Lower lobe of right lung (tissue), 2 donors: ENCODE measurements around the gene ISCU. TPM values are rescaled to one million over a fixed set of nuclear protein-coding genes. Genes with fewer than 3 reads are reported as not detected.

Experiments used
- ATAC-seq, 2 donors: fragments of 200-7000 bp; cut with Tn5 transposase; one replicate each; pipeline ENCODE4 v1.9.1; 2020 to 2022; ENCODE audit warnings: mild to moderate bottlenecking in 2 of 2, moderate library complexity in 2 of 2
- DNase-seq: peaks from one replicate; pipeline ENCODE4 v3.0.0-alpha.2; 2020
- H3K27ac ChIP-seq: fragments of 200-600 bp; one replicate; pipeline ENCODE4 v1.8.0; 2022
- H3K27me3 ChIP-seq: fragments of 200-600 bp; one replicate; pipeline ENCODE4 v1.8.0; 2022; ENCODE audit warnings: low read depth
- H3K36me3 ChIP-seq: fragments of 200-600 bp; one replicate; pipeline ENCODE4 v1.8.0; 2022; ENCODE audit warnings: mild to moderate bottlenecking
- H3K4me1 ChIP-seq: fragments of 200-600 bp; one replicate; pipeline ENCODE4 v1.8.0; 2022
- H3K4me3 ChIP-seq: fragments of 200-600 bp; one replicate; pipeline ENCODE4 v1.8.0; 2022; ENCODE audit warnings: mild to moderate bottlenecking
- H3K9me3 ChIP-seq: fragments of 200-600 bp; one replicate; pipeline ENCODE4 v1.8.0; 2022
- intact Hi-C: fragments of 100-400 bp; cut with DNase I; formaldehyde crosslinking; loops from one replicate; pipeline ENCODE4 v1.11.0; 2022
- total RNA-seq: library from RNA; stranded (reverse); fragmentation: NEBNext Ultra II Directional; extraction: Animal tissue kit (Norgen Biotek cat#: 25700); gene quantifications from one replicate; pipeline ENCODE4 v1.2.1, GENCODE V29; 2021
- TF ChIP-seq, protein P1 (sequence below): fragments of 200-600 bp; IDR thresholded peaks from one replicate; pipeline ENCODE4 v1.8.0; 2022; ENCODE audit warnings: antibody characterized with exemption, mild to moderate bottlenecking
- donor health status: DM: no; HTN: yes; CAD: no; lungs with severe emphysema.

Gene ISCU
- total RNA-seq, 1 donor from 2014 or later: 133 TPM

DNA sequence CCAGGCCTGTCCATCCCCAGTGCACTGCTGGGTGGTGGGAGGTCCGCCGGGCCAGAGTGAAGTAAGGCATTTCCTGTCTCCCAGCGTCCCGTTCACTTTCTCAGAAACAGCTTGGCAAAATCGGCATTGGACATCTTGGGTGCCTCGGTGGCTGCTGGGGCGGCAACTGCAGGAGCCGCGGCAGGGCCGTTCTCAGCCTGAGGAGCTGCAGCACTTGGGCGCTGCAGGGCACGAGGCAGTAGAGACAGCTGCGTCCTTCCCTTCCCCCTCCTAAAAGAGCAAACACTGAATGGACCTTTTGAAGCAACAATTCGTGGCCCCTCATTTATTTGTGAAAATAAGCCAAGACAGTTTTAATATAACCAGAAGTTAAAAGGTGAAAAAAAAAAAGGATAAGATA is 39.0 kb upstream of the ISCU start:
- TF ChIP-seq, protein P1, sequence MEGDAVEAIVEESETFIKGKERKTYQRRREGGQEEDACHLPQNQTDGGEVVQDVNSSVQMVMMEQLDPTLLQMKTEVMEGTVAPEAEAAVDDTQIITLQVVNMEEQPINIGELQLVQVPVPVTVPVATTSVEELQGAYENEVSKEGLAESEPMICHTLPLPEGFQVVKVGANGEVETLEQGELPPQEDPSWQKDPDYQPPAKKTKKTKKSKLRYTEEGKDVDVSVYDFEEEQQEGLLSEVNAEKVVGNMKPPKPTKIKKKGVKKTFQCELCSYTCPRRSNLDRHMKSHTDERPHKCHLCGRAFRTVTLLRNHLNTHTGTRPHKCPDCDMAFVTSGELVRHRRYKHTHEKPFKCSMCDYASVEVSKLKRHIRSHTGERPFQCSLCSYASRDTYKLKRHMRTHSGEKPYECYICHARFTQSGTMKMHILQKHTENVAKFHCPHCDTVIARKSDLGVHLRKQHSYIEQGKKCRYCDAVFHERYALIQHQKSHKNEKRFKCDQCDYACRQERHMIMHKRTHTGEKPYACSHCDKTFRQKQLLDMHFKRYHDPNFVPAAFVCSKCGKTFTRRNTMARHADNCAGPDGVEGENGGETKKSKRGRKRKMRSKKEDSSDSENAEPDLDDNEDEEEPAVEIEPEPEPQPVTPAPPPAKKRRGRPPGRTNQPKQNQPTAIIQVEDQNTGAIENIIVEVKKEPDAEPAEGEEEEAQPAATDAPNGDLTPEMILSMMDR: no peak
- Histone ChIP-seq H3K27ac (no peak overlapping the region), H3K27me3 (no peaks in the 10 kb centered on the region), H3K9me3 (no peaks in the 10 kb centered on the region), H3K4me3 (no peak overlapping the region), H3K4me1 (no peaks in the 10 kb centered on the region), H3K36me3 (peaks cover 100% of the 10 kb centered on the region)
- DNase-seq (no peak), ATAC-seq (no peak)
- intact Hi-C loops: no loop called here

DNA sequence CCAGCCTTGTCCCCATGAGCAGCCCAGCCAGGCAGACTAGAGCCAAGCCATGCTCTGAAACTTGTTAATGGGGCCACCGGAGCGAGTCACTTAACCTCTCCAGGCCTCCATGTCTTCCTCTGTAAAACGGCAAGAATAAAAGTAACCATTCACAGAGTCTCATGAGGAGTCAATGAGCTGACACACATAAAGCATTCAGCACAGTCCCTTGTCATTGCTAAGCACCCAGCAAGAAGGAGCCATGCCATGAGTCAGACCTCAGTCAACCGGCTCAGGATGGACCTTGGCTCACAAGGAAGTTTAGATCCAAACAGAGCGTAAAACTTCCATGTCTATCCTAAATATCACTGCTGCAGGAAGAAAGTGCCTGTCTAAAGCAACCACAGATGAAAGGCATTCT is 36.7 kb upstream of the ISCU start:
- Histone ChIP-seq H3K36me3 (peaks cover 100% of the 10 kb centered on the region), H3K4me1 (no peaks in the 10 kb centered on the region), H3K27ac (no peak overlapping the region), H3K4me3 (no peak overlapping the region), H3K9me3 (no peaks in the 10 kb centered on the region), H3K27me3 (no peaks in the 10 kb centered on the region)
- intact Hi-C loops: no loop called here
- TF ChIP-seq, protein P1: no peak
- ATAC-seq: no peak
- DNase-seq: no peak

DNA sequence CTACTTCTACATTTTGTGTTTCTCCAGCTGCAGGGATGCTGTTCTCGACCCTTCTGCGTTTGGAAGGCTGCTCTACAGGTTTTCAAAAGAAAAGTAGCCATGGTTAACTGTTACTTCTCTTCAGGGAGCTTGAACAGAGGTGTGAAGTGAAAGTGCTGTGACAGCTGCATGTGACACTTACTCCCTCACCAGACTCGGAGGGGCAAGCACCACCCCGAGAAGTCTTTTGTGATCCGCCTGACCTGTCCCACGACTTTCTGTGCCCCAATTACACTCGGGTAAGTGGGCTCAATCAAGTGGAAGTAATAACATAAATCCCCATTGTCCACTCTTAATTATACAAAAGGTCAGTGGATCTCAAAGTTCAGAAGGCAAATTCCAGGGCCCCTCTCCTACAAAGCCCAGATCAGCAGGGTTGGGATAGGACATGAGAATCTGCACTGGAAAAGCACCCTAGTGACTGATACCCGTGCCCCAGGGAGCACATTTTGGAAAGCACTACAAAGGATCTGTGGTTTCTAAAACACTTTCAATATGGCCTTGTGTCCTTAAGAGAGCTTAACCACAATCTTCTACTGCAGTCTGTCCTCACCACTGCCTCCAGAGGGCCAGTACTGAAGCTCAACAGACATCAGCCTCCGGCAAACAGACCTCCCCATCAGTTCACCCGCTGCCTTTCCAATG is 35.8 kb upstream of the ISCU start:
- Histone ChIP-seq H3K36me3 (peaks cover 100% of the 10 kb centered on the region), H3K4me3 (no peak overlapping the region), H3K27ac (no peak overlapping the region), H3K4me1 (no peaks in the 10 kb centered on the region), H3K9me3 (no peaks in the 10 kb centered on the region), H3K27me3 (no peaks in the 10 kb centered on the region)
- TF ChIP-seq, protein P1: no peak
- DNase-seq: no peak
- intact Hi-C loops: no loop called here
- ATAC-seq: no peak

DNA sequence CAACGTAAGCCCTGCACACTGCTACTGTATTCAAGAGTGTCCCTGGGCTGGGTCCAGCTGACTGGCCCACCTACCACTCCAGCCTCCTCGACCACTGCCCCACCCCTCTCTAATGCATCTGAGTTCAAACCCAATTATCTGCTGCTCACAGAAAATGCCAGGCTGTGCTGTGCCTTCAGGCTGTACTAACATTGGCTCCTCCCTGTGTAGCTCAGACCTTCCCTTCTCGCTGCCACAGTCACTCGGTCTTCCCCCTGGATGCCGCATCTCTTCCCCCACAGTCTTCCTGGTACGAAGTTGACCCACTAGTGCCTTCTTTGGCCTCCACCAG is 35.3 kb upstream of the ISCU start:
- Histone ChIP-seq H3K27me3 (no peaks in the 10 kb centered on the region), H3K4me1 (no peaks in the 10 kb centered on the region), H3K9me3 (no peaks in the 10 kb centered on the region), H3K4me3 (no peak overlapping the region), H3K27ac (no peak overlapping the region), H3K36me3 (peaks cover 100% of the 10 kb centered on the region)
- TF ChIP-seq, protein P1: no peak
- ATAC-seq (no peak), DNase-seq (no peak)
- intact Hi-C loops: no loop called here

DNA sequence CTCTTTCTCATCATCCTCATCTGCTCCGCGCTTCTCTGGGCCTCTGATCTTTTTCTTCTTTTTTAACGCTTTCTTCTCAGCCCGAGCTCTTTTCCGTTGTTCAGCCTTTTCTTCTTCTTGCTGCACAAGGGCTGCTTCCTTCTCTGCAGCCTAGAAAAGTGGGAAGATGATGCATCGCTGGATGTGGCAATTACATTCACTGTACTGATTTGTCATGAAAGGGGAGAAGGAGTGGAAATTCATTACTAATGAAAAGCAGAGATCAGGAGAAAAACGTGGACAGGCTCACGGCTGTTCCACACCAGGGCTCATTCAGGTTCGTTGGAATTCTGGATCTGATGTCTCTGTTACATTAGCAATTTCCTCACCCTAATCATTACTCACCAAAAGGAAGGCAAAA is 32.2 kb upstream of the ISCU start:
- Histone ChIP-seq H3K9me3 (no peaks in the 10 kb centered on the region), H3K27ac (no peak overlapping the region), H3K27me3 (no peaks in the 10 kb centered on the region), H3K36me3 (peaks cover 100% of the 10 kb centered on the region), H3K4me1 (no peaks in the 10 kb centered on the region), H3K4me3 (no peak overlapping the region)
- TF ChIP-seq, protein P1: no peak
- no peak for ATAC-seq
- DNase-seq: no peak
- intact Hi-C loops: no loop called here
